ENCODE results near the gene PLAAT2.
"Not testable (repeated sequence)": the region's sequence is repeated elsewhere in the genome, so short reads cannot be mapped to it uniquely, and the experiment has no call there.

The PLAAT2 gene

GRCh38 chr11:63563201-63564055 is at the start of gene PLAAT2:
Gene PLAAT2 (minus strand): TSS chr11:63563379. CDS start chr11:63563324, 55 bp downstream.
- no peak for FAIRE-seq

DNA sequence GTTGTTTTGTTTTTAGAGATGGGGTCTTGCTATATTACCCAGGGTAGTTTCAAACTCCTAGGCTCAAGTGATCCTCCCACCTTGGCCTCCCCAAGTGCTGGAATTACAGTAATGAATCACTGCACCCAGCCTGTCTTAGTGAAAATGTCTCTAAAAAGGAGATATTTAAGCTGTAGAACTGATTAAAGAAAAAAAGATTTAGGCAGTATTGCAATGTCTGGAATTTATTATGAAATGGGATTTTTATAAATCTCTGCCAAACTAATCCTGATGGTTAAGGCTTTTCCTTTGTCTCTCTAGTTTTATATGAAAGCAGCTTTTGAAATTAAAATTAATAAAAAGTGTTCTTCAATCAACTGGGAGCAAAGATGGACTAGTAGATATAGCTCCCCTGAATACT is 49.0 kb upstream of the PLAAT2 start:
- no peak for FAIRE-seq

GRCh38 chr11:63611395-63611747 is 48.2 kb upstream of the PLAAT2 start:
- no peak for FAIRE-seq

DNA sequence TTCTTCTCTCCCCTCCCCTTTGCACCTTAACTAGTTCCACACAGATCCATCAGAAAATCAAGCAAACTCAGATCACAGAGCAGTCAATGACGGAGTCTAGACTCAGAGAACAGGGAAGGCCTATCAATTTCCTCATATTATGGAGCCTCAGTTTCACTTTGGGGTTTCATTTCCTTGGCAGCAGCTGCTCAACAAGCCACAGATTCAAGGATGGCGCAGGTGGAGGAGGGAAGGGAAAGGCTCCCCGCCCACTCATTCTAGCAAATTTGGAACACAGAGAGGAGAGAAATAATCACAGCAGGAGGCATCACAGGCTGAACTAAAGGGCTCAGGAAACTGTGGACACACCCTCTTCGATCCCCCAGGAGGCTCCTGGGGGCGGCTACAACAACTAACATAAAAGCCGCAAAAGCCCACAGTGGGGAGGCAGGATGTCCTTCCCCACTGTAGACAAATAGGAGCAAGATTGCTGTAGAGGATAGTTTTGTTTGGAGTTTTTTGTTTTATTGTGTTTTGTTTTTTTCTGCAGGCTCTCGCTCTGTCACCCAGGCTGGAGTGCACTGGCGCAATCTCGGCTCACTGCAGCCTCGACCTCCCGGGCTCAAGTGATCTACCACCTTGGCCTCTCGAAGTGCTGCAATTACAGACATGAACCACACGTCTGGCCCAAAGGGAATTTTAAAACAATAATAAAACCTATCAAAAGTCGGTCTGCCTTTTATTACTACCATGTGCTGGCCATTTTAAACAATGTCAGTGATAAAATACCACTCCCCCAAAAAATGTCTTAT is 47.6 kb upstream of the PLAAT2 start:
- FAIRE-seq, result no peak

DNA sequence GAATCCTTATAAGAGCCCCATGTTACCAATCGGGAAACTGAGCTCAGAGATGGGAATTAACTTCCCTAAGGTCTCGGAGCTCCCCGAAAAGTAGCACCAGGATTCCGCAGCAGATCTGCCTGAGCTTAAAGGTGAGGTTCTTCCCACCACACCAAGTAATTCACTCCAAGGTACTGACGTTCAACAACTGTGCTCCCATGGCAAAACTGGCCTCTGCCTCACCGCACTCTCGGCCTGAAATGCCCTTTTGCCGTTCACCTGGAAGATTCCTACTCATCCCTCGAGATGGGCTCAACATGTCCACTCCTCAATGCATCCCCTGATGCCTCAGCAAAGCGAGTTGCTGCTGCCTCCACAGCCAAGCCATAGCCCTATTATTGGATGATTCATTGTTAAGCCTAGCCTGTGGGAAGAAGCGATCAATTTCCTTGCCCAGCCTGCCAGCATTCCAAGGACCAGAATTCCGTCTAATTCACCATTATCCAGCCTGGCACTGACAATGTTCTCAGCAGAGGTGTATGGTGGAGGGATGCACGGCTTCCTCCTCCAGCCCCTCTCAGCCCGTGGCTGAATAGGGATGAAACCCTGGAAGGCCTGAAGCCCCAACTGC is 46.9 kb upstream of the PLAAT2 start:
- no peak for FAIRE-seq

- no peak for FAIRE-seq
Measured at GRCh38 chr11:63609536-63609935, 46.4 kb upstream of the PLAAT2 start.

GRCh38 chr11:63608353-63609345 is 45.5 kb upstream of the PLAAT2 start:
- FAIRE-seq, result no peak

GRCh38 chr11:63603180-63603518 is 40.0 kb upstream of the PLAAT2 start:
- FAIRE-seq, result no peak

DNA sequence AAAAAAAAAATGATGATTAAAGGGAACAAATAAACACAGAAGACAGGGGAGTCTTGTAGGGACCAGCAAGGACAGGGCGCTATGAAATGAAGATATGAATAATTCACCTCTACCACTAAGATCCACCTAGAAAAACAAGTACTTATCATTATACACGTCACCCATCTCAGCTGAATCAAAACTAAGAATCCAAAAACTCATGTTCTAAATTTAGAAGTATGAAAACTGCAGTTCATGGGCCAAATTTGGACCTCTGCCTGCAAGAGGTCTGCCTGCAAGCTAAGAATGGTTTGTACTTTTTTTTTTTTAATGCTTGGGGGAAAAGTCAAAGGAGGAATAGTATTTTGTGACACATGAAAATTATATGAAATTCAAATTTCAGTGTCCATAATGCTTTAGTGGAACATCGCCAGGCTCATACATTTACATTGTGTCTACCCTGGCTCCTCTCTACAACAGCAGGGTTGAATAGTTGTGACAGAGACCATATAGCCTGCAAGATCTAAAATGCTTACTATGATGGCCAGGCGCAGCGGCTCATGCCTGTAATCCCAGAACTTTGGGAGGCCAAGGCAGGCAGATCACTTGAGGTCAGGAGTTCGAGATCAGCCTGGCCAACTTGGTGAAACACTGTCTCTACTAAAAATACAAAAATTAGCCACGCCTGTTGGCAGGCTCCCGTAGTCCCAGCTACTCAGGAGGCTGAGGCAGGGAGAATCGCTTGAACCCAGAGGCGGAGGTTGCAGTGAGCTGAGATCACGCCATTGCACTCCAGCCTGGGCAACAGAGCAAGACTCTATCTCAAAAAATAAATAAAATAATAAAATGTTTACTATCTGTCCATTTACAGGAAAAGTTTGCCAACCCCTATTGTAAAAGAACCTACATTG is 39.4 kb upstream of the PLAAT2 start:
- FAIRE-seq, result not testable (repeated sequence)

- no peak for FAIRE-seq
Measured at GRCh38 chr11:63599211-63600122, 36.3 kb upstream of the PLAAT2 start.

DNA sequence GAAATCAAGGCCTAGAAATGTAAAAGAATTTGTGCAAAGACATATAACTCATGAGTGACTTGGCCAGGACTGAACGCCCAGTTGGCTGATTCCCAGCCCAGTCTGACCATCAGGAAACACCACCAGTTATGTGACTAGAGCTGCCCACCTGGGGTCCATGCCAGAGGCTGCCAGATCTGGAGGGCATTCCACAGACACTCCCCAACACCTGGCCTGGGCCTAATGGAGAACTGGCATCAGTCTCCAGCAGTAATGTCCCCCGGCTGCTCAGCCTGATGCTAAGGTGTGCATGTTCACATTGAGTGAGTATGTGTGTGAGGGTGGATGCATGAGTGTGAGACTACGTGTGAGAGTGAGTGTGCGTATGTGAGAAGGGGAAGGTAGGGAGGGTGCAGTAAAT is 35.4 kb upstream of the PLAAT2 start:
- FAIRE-seq, result no peak

GRCh38 chr11:63595296-63595695 is 32.1 kb upstream of the PLAAT2 start:
- no peak for FAIRE-seq

- FAIRE-seq, result no peak
Measured at GRCh38 chr11:63592975-63593395, 29.8 kb upstream of the PLAAT2 start.

- no peak for FAIRE-seq
Measured at GRCh38 chr11:63590024-63590788, 27.0 kb upstream of the PLAAT2 start.

GRCh38 chr11:63589000-63589399 is 25.8 kb upstream of the PLAAT2 start:
- FAIRE-seq, result no peak

- FAIRE-seq, result no peak
Measured at GRCh38 chr11:63586451-63587166, 23.4 kb upstream of the PLAAT2 start.

DNA sequence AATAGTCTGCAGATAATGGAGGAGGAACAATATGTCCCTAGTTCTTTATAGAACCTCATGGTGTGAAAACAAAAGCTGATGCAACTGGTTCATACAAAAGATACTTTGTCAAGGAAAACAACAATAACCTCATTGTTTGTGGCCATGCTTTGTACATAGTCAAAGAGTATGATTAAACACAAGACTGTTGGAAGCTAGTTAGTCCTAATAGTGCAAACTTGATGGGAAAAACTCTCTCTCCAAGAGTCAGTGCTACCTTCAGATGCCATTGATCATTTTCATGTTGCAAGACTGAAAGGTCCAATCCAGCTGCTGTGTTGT is 20.1 kb upstream of the PLAAT2 start:
- FAIRE-seq, result no peak

DNA sequence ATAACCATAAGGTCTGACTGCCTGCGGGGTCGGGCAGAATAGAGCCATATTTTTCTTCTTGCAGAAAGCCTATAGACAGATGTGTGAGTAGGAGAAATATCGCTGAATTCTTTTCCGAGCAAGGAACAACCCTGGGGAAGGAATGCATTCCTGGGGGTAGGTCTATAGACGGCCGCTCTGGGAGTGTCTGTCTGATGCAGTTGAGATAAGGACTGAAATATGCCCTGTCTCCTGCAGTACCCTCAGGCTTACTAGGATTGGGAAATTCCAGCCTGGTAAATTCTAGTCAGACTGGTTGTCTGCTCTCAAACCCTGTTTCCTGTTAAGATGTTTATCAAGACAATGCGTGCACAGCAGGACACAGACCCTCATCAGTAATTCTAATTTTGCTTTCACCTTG is 18.0 kb upstream of the PLAAT2 start:
- not testable (repeated sequence) for FAIRE-seq

DNA sequence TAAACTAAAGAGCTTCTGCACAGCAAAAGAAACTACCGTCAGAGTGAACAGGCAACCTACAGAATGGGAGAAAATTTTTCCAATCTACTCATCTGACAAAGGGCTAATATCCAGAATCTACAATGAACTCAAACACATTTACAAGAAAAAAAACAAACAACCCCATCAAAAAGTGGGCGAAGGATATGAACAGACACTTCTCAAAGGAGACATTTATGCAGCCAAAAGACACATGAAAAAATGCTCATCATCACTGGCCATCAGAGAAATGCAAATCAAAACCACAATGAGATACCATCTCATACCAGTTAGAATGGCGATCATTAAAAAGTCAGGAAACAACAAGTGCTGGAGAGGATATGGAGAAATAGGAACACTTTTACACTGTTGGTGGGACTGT is 15.7 kb upstream of the PLAAT2 start:
- FAIRE-seq, result not testable (repeated sequence)

All from A204.1 (cell line).